Mucosa of rectum (tissue), 2 donors: ENCODE measurements around the gene MILR1.
"Not testable (repeated sequence)": the region's sequence is repeated elsewhere in the genome, so short reads cannot be mapped to it uniquely, and the experiment has no call there.

Source experiments
- H3K27ac ChIP-seq, 2 donors: one replicate each; pipeline ENCODE4 v1.7.0; 2013; ENCODE audit warnings: inconsistent platforms in 2 of 2, low read depth in 2 of 2, low read length in 2 of 2
- H3K27me3 ChIP-seq, 2 donors: one replicate each; pipeline ENCODE4 v1.7.0; 2013; ENCODE audit warnings: low read length in 2 of 2; ENCODE audit not compliant: control insufficient read depth in 2 of 2, insufficient read depth in 2 of 2
- H3K36me3 ChIP-seq, 2 donors: one replicate each; pipeline ENCODE4 v1.7.0; 2013; ENCODE audit warnings: low read length in 2 of 2; ENCODE audit not compliant: control insufficient read depth in 2 of 2, insufficient read depth in 2 of 2
- H3K4me1 ChIP-seq, 2 donors: one replicate each; pipeline ENCODE4 v1.7.0; 2013; ENCODE audit warnings: low read length in 2 of 2, mild to moderate bottlenecking in 1 of 2; ENCODE audit not compliant: control insufficient read depth in 2 of 2, insufficient read depth in 2 of 2
- H3K4me3 ChIP-seq, 2 donors: one replicate each; pipeline ENCODE4 v1.7.0; 2013; ENCODE audit warnings: low read length in 2 of 2
- H3K9ac ChIP-seq, 2 donors: one replicate each; pipeline ENCODE4 v1.7.0; 2013; ENCODE audit warnings: low read length in 2 of 2, low read depth in 1 of 2, mild to moderate bottlenecking in 1 of 2
- H3K9me3 ChIP-seq, 2 donors: one replicate each; pipeline ENCODE4 v1.7.0; 2013; ENCODE audit warnings: low read length in 2 of 2; ENCODE audit not compliant: control insufficient read depth in 2 of 2
- donor health status: healthy.
- donor health status: Normal muscosa, but diverticular disease.

The MILR1 gene

GRCh38 chr17:64449545-64449944 lies 630 bp downstream of the MILR1 start:
- Histone ChIP-seq H3K9me3 (no peaks in the 10 kb centered on the region), H3K4me3 (peak overlapping the region in 1 of 2 donors; percentile 59), H3K27me3 (no peaks in the 10 kb centered on the region), H3K4me1 (peaks cover 0 to 9% of the 10 kb centered on the region in 2 donors), H3K9ac (no peak overlapping the region), H3K36me3 (no peaks in the 10 kb centered on the region), H3K27ac (peak overlapping the region; percentile 61)

- H3K9ac ChIP-seq = no peak overlapping the region
- peak overlapping the region in 1 of 2 donors; percentile 7 for H3K4me3 ChIP-seq
- H3K27me3 ChIP-seq = no peaks in the 10 kb centered on the region
- H3K4me1 ChIP-seq = peaks cover 0 to 4% of the 10 kb centered on the region in 2 donors
- no peaks in the 10 kb centered on the region for H3K36me3 ChIP-seq
- H3K9me3 ChIP-seq = no peaks in the 10 kb centered on the region
- H3K27ac ChIP-seq = peak overlapping the region in 1 of 2 donors; percentile 32
Measured at GRCh38 chr17:64455993-64456885, 7.3 kb downstream of the MILR1 start.

- H3K9ac ChIP-seq = no peak overlapping the region
- no peak overlapping the region for H3K4me3 ChIP-seq
- no peaks in the 10 kb centered on the region for H3K27me3 ChIP-seq
- H3K4me1 ChIP-seq = peaks cover 0 to 4% of the 10 kb centered on the region in 2 donors
- H3K36me3 ChIP-seq = no peaks in the 10 kb centered on the region
- no peaks in the 10 kb centered on the region for H3K9me3 ChIP-seq
- no peak overlapping the region for H3K27ac ChIP-seq
Measured at GRCh38 chr17:64457156-64457555, 8.2 kb downstream of the MILR1 start.

- Histone ChIP-seq H3K36me3 (no peaks in the 10 kb centered on the region), H3K9me3 (no peaks in the 10 kb centered on the region)
Measured at GRCh38 chr17:64458756-64459155, 9.8 kb downstream of the MILR1 start.

GRCh38 chr17:64459284-64459747 lies 10.4 kb downstream of the MILR1 start:
- peaks cover 0 to 4% of the 10 kb centered on the region in 2 donors for H3K4me1 ChIP-seq
- no peak overlapping the region for H3K9ac ChIP-seq
- H3K27me3 ChIP-seq = no peaks in the 10 kb centered on the region
- no peak overlapping the region for H3K4me3 ChIP-seq
- H3K36me3 ChIP-seq = no peaks in the 10 kb centered on the region
- H3K27ac ChIP-seq = no peak overlapping the region
- H3K9me3 ChIP-seq = no peaks in the 10 kb centered on the region

More at GRCh38 chr17:64458756-64459155, 9.8 kb downstream of the MILR1 start:
- Histone ChIP-seq H3K4me1 (peaks cover 0 to 4% of the 10 kb centered on the region in 2 donors), H3K9ac (no peak overlapping the region), H3K27me3 (no peaks in the 10 kb centered on the region), H3K27ac (no peak overlapping the region), H3K4me3 (no peak overlapping the region)

GRCh38 chr17:64459818-64460217 lies 10.9 kb downstream of the MILR1 start:
- not testable (repeated sequence) for H3K27ac ChIP-seq, H3K9me3 ChIP-seq, H3K4me3 ChIP-seq, H3K36me3 ChIP-seq, H3K9ac ChIP-seq, H3K27me3 ChIP-seq, H3K4me1 ChIP-seq

GRCh38 chr17:64460955-64461354 lies 12.0 kb downstream of the MILR1 start:
- no peaks in the 10 kb centered on the region for H3K9me3 ChIP-seq
- no peaks in the 10 kb centered on the region for H3K36me3 ChIP-seq
- H3K4me3 ChIP-seq = no peak overlapping the region
- no peak overlapping the region for H3K9ac ChIP-seq
- H3K27ac ChIP-seq = no peak overlapping the region
- H3K4me1 ChIP-seq = peaks cover 0 to 4% of the 10 kb centered on the region in 2 donors
- no peaks in the 10 kb centered on the region for H3K27me3 ChIP-seq

GRCh38 chr17:64461788-64462187 lies 12.9 kb downstream of the MILR1 start:
- Histone ChIP-seq H3K27me3 (no peaks in the 10 kb centered on the region), H3K4me1 (peaks cover 0 to 4% of the 10 kb centered on the region in 2 donors), H3K9ac (no peak overlapping the region), H3K36me3 (no peaks in the 10 kb centered on the region), H3K9me3 (no peaks in the 10 kb centered on the region), H3K4me3 (no peak overlapping the region), H3K27ac (no peak overlapping the region)

- Histone ChIP-seq H3K36me3 (no peaks in the 10 kb centered on the region), H3K9me3 (no peaks in the 10 kb centered on the region), H3K27ac (no peak overlapping the region), H3K4me1 (no peaks in the 10 kb centered on the region), H3K4me3 (no peak overlapping the region), H3K27me3 (no peaks in the 10 kb centered on the region), H3K9ac (no peak overlapping the region)
Measured at GRCh38 chr17:64466019-64466735, 17.3 kb downstream of the MILR1 start.

GRCh38 chr17:64466834-64467233 lies 17.9 kb downstream of the MILR1 start:
- H3K4me3 ChIP-seq, H3K9me3 ChIP-seq, H3K36me3 ChIP-seq, H3K27ac ChIP-seq, H3K4me1 ChIP-seq, H3K9ac ChIP-seq, H3K27me3 ChIP-seq: not testable (repeated sequence)
